OCI-LY7 (cell line): ENCODE results near the gene TFEB. TPM values are rescaled to one million over a fixed set of nuclear protein-coding genes. Genes with fewer than 3 reads are reported as not detected.

ENCODE experiments used
- BruUV-seq: library from RNA; stranded (reverse); fragments of 400-500 nt; replicated peaks from 2 replicates; lab custom pipeline; 2021; lab: Mats Ljungman, UMichigan
- CTCF ChIA-PET: fragments of 300-600 bp; sonication (Branson Sonifier 250); formaldehyde crosslinking; loops from one replicate; lab custom pipeline; 2022; ENCODE audit warnings: antibody characterized with exemption; ENCODE audit not compliant: unreplicated experiment; lab: Charles Lee
- POLR2A ChIA-PET: fragments of 300-600 bp; sonication (Branson Sonifier 250); formaldehyde crosslinking; loops from one replicate; lab custom pipeline; 2022; ENCODE audit warnings: antibody characterized with exemption; lab: Charles Lee
- DNase-seq: peaks from one replicate; pipeline ENCODE4 v3.0.0-alpha.2; 2015; ENCODE audit warnings: low spot score
- H2AFZ ChIP-seq: fragments of 200-600 bp; sonication (generic), shearing (Covaris generic); 2 replicates; pipeline ENCODE4 v1.6.1; 2014; ENCODE audit warnings: mild to moderate bottlenecking, antibody characterized with exemption, low read length, moderate library complexity
- H3K27ac ChIP-seq: fragments of 200-600 bp; sonication (generic); 2 replicates; pipeline ENCODE4 v1.5.1; 2014; ENCODE audit warnings: mixed run types, low read depth, mild to moderate bottlenecking, moderate library complexity, low read length, inconsistent platforms; ENCODE audit not compliant: poor library complexity, severe bottlenecking
- H3K36me3 ChIP-seq: fragments of 200-600 bp; sonication (generic); 2 replicates; pipeline ENCODE4 v1.6.1; 2014; ENCODE audit warnings: mild to moderate bottlenecking, antibody characterized with exemption, low read length, moderate library complexity, mixed read lengths; ENCODE audit not compliant: insufficient read depth
- H3K4me1 ChIP-seq: fragments of 200-600 bp; sonication (generic); 2 replicates; pipeline ENCODE4 v1.5.1; 2014; ENCODE audit warnings: mild to moderate bottlenecking, low read length; ENCODE audit not compliant: insufficient read depth, poor library complexity, severe bottlenecking
- H3K4me2 ChIP-seq: fragments of 200-600 bp; sonication (generic); 2 replicates; pipeline ENCODE4 v1.6.1; 2014; ENCODE audit warnings: mild to moderate bottlenecking, low read length
- H3K4me3 ChIP-seq: fragments of 200-600 bp; sonication (generic); 2 replicates; pipeline ENCODE4 v1.5.1; 2014; ENCODE audit warnings: mild to moderate bottlenecking, low read depth, low read length; ENCODE audit not compliant: poor library complexity, severe bottlenecking
- H3K79me2 ChIP-seq: fragments of 200-600 bp; sonication (generic); 2 replicates; pipeline ENCODE4 v1.6.1; 2016; ENCODE audit warnings: low read depth, mild to moderate bottlenecking, low read length, moderate library complexity, mixed read lengths; ENCODE audit not compliant: insufficient read depth
- H3K9me2 ChIP-seq: fragments of 200-600 bp; sonication (generic); 2 replicates; pipeline ENCODE4 v1.6.1; 2016; ENCODE audit warnings: mild to moderate bottlenecking, low read length, mixed read lengths; ENCODE audit not compliant: insufficient read depth
- H3K9me3 ChIP-seq: fragments of 200-600 bp; sonication (generic); 2 replicates; pipeline ENCODE4 v1.6.1; 2014; ENCODE audit warnings: mild to moderate bottlenecking, mixed run types, low read length, mixed read lengths
- H4K20me1 ChIP-seq: fragments of 200-600 bp; sonication (generic); 2 replicates; pipeline ENCODE4 v1.6.1; 2014; ENCODE audit warnings: mild to moderate bottlenecking, antibody characterized with exemption, low read length, moderate library complexity, mixed read lengths; ENCODE audit not compliant: insufficient read depth
- EZH2phosphoT487 ChIP-seq: fragments of 200-600 bp; sonication (generic); IDR thresholded peaks from 2 replicates; pipeline ENCODE4 v1.6.1; 2018; ENCODE audit warnings: low read depth, borderline replicate concordance, mild to moderate bottlenecking, mixed run types, antibody characterized with exemption, low read length, moderate library complexity, mixed read lengths
- intact Hi-C: fragments of 100-400 bp; cut with micrococcal nuclease; formaldehyde crosslinking; loops from one replicate; pipeline ENCODE4 v1.10.0; 2022; ENCODE audit not compliant: unreplicated experiment
- total RNA-seq, 2 experiments: library from RNA; depleted of rRNA in 1 of 2; stranded (reverse); fragments of >200 nt in 1 of 2; shearing (Covaris generic) in 1 of 2; gene quantifications; 2 replicates each; pipeline ENCODE4 v1.2.3, GENCODE V29; 2014 to 2022
- TF ChIP-seq, protein P1 (sequence below): fragments of 200-600 bp; sonication (generic); conservative IDR thresholded peaks from 2 replicates; pipeline ENCODE4 v1.5.1; 2014; ENCODE audit warnings: mild to moderate bottlenecking, antibody characterized with exemption, low read length, moderate library complexity, mixed read lengths

The TFEB gene
- total RNA-seq, 2 experiments from 2014 or later: 36.8 to 60.0 TPM

- Histone ChIP-seq H3K9me3 (no peaks in the 10 kb centered on the region), H4K20me1 (no peaks in the 10 kb centered on the region), H3K36me3 (peaks cover 15% of the 10 kb centered on the region; the same call in 1 of the 2 replicates), H3K79me2 (no peaks in the 10 kb centered on the region), H3K4me1 (peaks cover 16% of the 10 kb centered on the region), H3K4me2 (no peak overlapping the region), H3K9me2 (no peaks in the 10 kb centered on the region), H2AFZ (no peak overlapping the region), H3K27ac (no peak overlapping the region), H3K4me3 (no peak overlapping the region)
- intact Hi-C loops: loop anchor here (5.0 kb wide), 2 partner anchors 97 to 218 kb away; partner anchors contain the start of gene FRS3
- BruUV-seq: no TSS peak
- ChIA-PET POLR2A (no interaction called here), CTCF (interaction anchor here (0.7 to 1.1 kb wide), 2 partner anchors 56 to 78 kb away, joined by 3 to 4 read pairs; no protein-coding TSS in a partner anchor)
- no peak for DNase-seq
- TF ChIP-seq, protein P1, sequence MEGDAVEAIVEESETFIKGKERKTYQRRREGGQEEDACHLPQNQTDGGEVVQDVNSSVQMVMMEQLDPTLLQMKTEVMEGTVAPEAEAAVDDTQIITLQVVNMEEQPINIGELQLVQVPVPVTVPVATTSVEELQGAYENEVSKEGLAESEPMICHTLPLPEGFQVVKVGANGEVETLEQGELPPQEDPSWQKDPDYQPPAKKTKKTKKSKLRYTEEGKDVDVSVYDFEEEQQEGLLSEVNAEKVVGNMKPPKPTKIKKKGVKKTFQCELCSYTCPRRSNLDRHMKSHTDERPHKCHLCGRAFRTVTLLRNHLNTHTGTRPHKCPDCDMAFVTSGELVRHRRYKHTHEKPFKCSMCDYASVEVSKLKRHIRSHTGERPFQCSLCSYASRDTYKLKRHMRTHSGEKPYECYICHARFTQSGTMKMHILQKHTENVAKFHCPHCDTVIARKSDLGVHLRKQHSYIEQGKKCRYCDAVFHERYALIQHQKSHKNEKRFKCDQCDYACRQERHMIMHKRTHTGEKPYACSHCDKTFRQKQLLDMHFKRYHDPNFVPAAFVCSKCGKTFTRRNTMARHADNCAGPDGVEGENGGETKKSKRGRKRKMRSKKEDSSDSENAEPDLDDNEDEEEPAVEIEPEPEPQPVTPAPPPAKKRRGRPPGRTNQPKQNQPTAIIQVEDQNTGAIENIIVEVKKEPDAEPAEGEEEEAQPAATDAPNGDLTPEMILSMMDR: no peak
- TF ChIP-seq EZH2phosphoT487: no peak
These were observed 55.0 kb downstream of the TFEB start for GRCh38 chr6:41680182-41680965.

GRCh38 chr6:41679696-41680095 is 55.7 kb downstream of the TFEB start:
- Histone ChIP-seq H4K20me1 (no peaks in the 10 kb centered on the region), H3K27ac (no peak overlapping the region), H3K79me2 (no peaks in the 10 kb centered on the region), H3K4me2 (no peak overlapping the region), H2AFZ (no peak overlapping the region), H3K9me3 (no peaks in the 10 kb centered on the region), H3K4me3 (no peak overlapping the region), H3K4me1 (peaks cover 16% of the 10 kb centered on the region), H3K36me3 (peaks cover 8% of the 10 kb centered on the region; the same call in 1 of the 2 replicates), H3K9me2 (no peaks in the 10 kb centered on the region)
- POLR2A ChIA-PET: no interaction called here
- BruUV-seq: no TSS peak
- TF ChIP-seq, protein P1: no peak
- TF ChIP-seq EZH2phosphoT487: no peak
- no peak for DNase-seq
- CTCF ChIA-PET: interaction anchor here (1.1 kb wide), 1 partner anchor 55 kb away, joined by 4 read pairs; no protein-coding TSS in a partner anchor
- intact Hi-C loops: loop anchor here (5.0 kb wide), 2 partner anchors 98 to 217 kb away; partner anchors contain the start of gene FRS3
